Osteocyte (in vitro differentiated cells): ENCODE data around the gene HSPA4. TPM values are rescaled to one million over a fixed set of nuclear protein-coding genes. Genes with fewer than 3 reads are reported as not detected.

Source experiments
- DNase-seq: peaks from one replicate; pipeline ENCODE4 v3.0.0; 2021; ENCODE audit warnings: mixed read lengths; ENCODE audit not compliant: unreplicated experiment; ENCODE audit errors: extremely low spot score
- H3K27ac Mint-ChIP-seq: one replicate; pipeline ENCODE4 v1.8.0; 2021; ENCODE audit warnings: mild to moderate bottlenecking, mixed read lengths; ENCODE audit not compliant: unreplicated experiment
- H3K27me3 Mint-ChIP-seq: one replicate; pipeline ENCODE4 v1.8.0; 2021; ENCODE audit warnings: mixed read lengths; ENCODE audit not compliant: unreplicated experiment
- H3K36me3 Mint-ChIP-seq: one replicate; pipeline ENCODE4 v1.8.0; 2021; ENCODE audit warnings: mixed read lengths; ENCODE audit not compliant: unreplicated experiment
- H3K4me1 Mint-ChIP-seq: one replicate; pipeline ENCODE4 v1.8.0; 2021; ENCODE audit warnings: mixed read lengths; ENCODE audit not compliant: unreplicated experiment
- H3K4me3 Mint-ChIP-seq: one replicate; pipeline ENCODE4 v1.8.0; 2021; ENCODE audit warnings: mild to moderate bottlenecking, moderate library complexity, mixed read lengths; ENCODE audit not compliant: unreplicated experiment
- H3K9me3 Mint-ChIP-seq: one replicate; pipeline ENCODE4 v1.8.0; 2021; ENCODE audit warnings: mixed read lengths; ENCODE audit not compliant: unreplicated experiment
- CTCF ChIP-seq: fragments of 200-600 bp; sonication (generic); IDR thresholded peaks from 2 replicates; pipeline ENCODE4 v1.5.0; 2021; ENCODE audit warnings: antibody characterized with exemption, mild to moderate bottlenecking, moderate library complexity
- total RNA-seq: library from RNA; stranded (reverse); gene quantifications from 2 replicates; pipeline ENCODE4 v1.2.1, GENCODE V29; 2021

HSPA4 gene
- total RNA-seq, 1 donor from 2014 or later: 94.9 TPM

GRCh38 chr5:133066045-133066444 is 14.2 kb downstream of the HSPA4 start:
- Mint-ChIP-seq H3K4me3 (no peak overlapping the region), H3K27ac (no peak overlapping the region), H3K27me3 (no peaks in the 10 kb centered on the region), H3K4me1 (peaks cover 7% of the 10 kb centered on the region), H3K9me3 (no peaks in the 10 kb centered on the region), H3K36me3 (peaks cover 36% of the 10 kb centered on the region)
- TF ChIP-seq CTCF: no peak
- no peak for DNase-seq

- no peak overlapping the region for H3K4me3 Mint-ChIP-seq
- no peak overlapping the region for H3K27ac Mint-ChIP-seq
- no peak for DNase-seq
- peaks cover 5% of the 10 kb centered on the region for H3K4me1 Mint-ChIP-seq
- H3K27me3 Mint-ChIP-seq: no peaks in the 10 kb centered on the region
- TF ChIP-seq CTCF: no peak
- no peaks in the 10 kb centered on the region for H3K9me3 Mint-ChIP-seq
- peaks cover 59% of the 10 kb centered on the region for H3K36me3 Mint-ChIP-seq
These were observed 20.2 kb downstream of the HSPA4 start for GRCh38 chr5:133072021-133072420.

GRCh38 chr5:133075572-133076536 is 24.0 kb downstream of the HSPA4 start:
- Mint-ChIP-seq H3K36me3 (peaks cover 50% of the 10 kb centered on the region), H3K4me1 (peaks cover 8% of the 10 kb centered on the region)
- no peak for DNase-seq

GRCh38 chr5:133079048-133079447 is 27.2 kb downstream of the HSPA4 start:
- no peak for DNase-seq
- H3K27me3 Mint-ChIP-seq: no peaks in the 10 kb centered on the region
- H3K36me3 Mint-ChIP-seq: peaks cover 44% of the 10 kb centered on the region
- no peak overlapping the region for H3K27ac Mint-ChIP-seq
- H3K4me1 Mint-ChIP-seq: peaks cover 18% of the 10 kb centered on the region
- H3K4me3 Mint-ChIP-seq: no peak overlapping the region
- no peaks in the 10 kb centered on the region for H3K9me3 Mint-ChIP-seq
- TF ChIP-seq CTCF: no peak

More at GRCh38 chr5:133075572-133076536, 24.0 kb downstream of the HSPA4 start:
- H3K27ac Mint-ChIP-seq: peak overlapping the region; percentile 31
- no peak overlapping the region for H3K4me3 Mint-ChIP-seq
- H3K9me3 Mint-ChIP-seq: no peaks in the 10 kb centered on the region
- no peak for TF ChIP-seq CTCF
- no peaks in the 10 kb centered on the region for H3K27me3 Mint-ChIP-seq

GRCh38 chr5:133081036-133081435 is 29.2 kb downstream of the HSPA4 start:
- Mint-ChIP-seq H3K27me3 (no peaks in the 10 kb centered on the region), H3K27ac (peak overlapping the region; percentile 64), H3K4me3 (no peak overlapping the region), H3K9me3 (no peaks in the 10 kb centered on the region), H3K36me3 (peaks cover 38% of the 10 kb centered on the region), H3K4me1 (peaks cover 15% of the 10 kb centered on the region)
- no peak for DNase-seq
- no peak for TF ChIP-seq CTCF
